ENCODE data around the gene QRFP. TPM values are rescaled to one million over a fixed set of nuclear protein-coding genes. Genes with fewer than 3 reads are reported as not detected.

Gene QRFP
- total and polyA plus RNA-seq, 4 donors, result 0.05 TPM; not detected in 3

- TF ChIP-seq JUND (IDR thresholded peaks at IDR 0.05) (no peak), FOXA2 (IDR thresholded peaks at IDR 0.05) (no peak), YY1 (IDR thresholded peaks at IDR 0.05) (no peak), TAF1 (conservative IDR thresholded peaks at IDR 0.05) (no peak), ATF3 (IDR thresholded peaks at IDR 0.05) (no peak), CTCF (IDR thresholded peaks at IDR 0.05; ENCODE audit: low read depth, low read length, missing input control) (no peak), EGR1 (IDR thresholded peaks at IDR 0.05; ENCODE audit: low read depth in 2 of 2) (no peak), HNF4A (conservative IDR thresholded peaks at IDR 0.05) (no peak), HNF4G (IDR thresholded peaks at IDR 0.05) (no peak), RXRA (IDR thresholded peaks at IDR 0.05) (no peak), GABPA (IDR thresholded peaks at IDR 0.05 in 1 of 2, conservative IDR thresholded peaks at IDR 0.05 in 1 of 2) (no peak)
- 68% methylated on average over 25 of the region's 25 CpGs for WGBS
- no peaks in the 10 kb centered on the region for H3K36me3 ChIP-seq (ENCODE audit: control insufficient read depth in 4 of 4, insufficient read depth in 3 of 4, low read depth in 1 of 4, low read length in 3 of 4)
- no peak overlapping the region for H3K27ac ChIP-seq (ENCODE audit: low read depth in 1 of 2, low read length in 2 of 2)
- no peaks in the 10 kb centered on the region for H3K4me1 ChIP-seq (ENCODE audit: control insufficient read depth in 4 of 4, insufficient read depth in 4 of 4, low read length in 3 of 4)
- H3K27me3 ChIP-seq (ENCODE audit: control insufficient read depth in 4 of 4, insufficient read depth in 4 of 4, low read length in 3 of 4), result no peaks in the 10 kb centered on the region
- no peaks in the 10 kb centered on the region for H3K9me3 ChIP-seq (ENCODE audit: control insufficient read depth in 4 of 4, low read length in 3 of 4)
- DNase-seq (ENCODE audit: low spot score), result no peak
- H3K4me3 ChIP-seq (ENCODE audit: low read depth in 1 of 3, low read length in 3 of 3), result no peak overlapping the region
- no peak overlapping the region for H3K9ac ChIP-seq (ENCODE audit: low read depth in 1 of 2, low read length in 2 of 2)
These were observed 2.6 kb upstream of the QRFP start for GRCh38 chr9:130899051-130899748.

GRCh38 chr9:130898552-130898852 lies 1.9 kb upstream of the QRFP start:
- Histone ChIP-seq H3K36me3 (ENCODE audit: control insufficient read depth in 4 of 4, insufficient read depth in 3 of 4, low read depth in 1 of 4, low read length in 3 of 4) (no peaks in the 10 kb centered on the region), H3K27ac (ENCODE audit: low read depth in 1 of 2, low read length in 2 of 2) (no peak overlapping the region), H3K9me3 (ENCODE audit: control insufficient read depth in 4 of 4, low read length in 3 of 4) (no peaks in the 10 kb centered on the region), H3K27me3 (ENCODE audit: control insufficient read depth in 4 of 4, insufficient read depth in 4 of 4, low read length in 3 of 4) (no peaks in the 10 kb centered on the region), H3K4me1 (ENCODE audit: control insufficient read depth in 4 of 4, insufficient read depth in 4 of 4, low read length in 3 of 4) (no peaks in the 10 kb centered on the region), H3K9ac (ENCODE audit: low read depth in 1 of 2, low read length in 2 of 2) (no peak overlapping the region), H3K4me3 (ENCODE audit: low read depth in 1 of 3, low read length in 3 of 3) (no peak overlapping the region)
- TF ChIP-seq ZBTB33 (IDR thresholded peaks at IDR 0.05) (no peak), CTCF (IDR thresholded peaks at IDR 0.05; ENCODE audit: low read depth, low read length, missing input control) (no peak), SP1 (IDR thresholded peaks at IDR 0.05) (no peak), HNF4A (conservative IDR thresholded peaks at IDR 0.05) (no peak), HNF4G (IDR thresholded peaks at IDR 0.05) (no peak), REST (IDR thresholded peaks at IDR 0.05) (no peak), TAF1 (conservative IDR thresholded peaks at IDR 0.05) (no peak)
- no peak for DNase-seq (ENCODE audit: low spot score)
- 64% methylated on average over 4 of the region's 4 CpGs for WGBS

Measured in liver (tissue), 9 donors.